HFFc6 (cell line): Measurements from ENCODE around the gene GNA15. TPM values are rescaled to one million over a fixed set of nuclear protein-coding genes. Genes with fewer than 3 reads are reported as not detected.
A peak's percentile ranks its signal among the peaks of the same experiment; 100 is the strongest.

Experiments used
- DNase-seq: peaks from one replicate; pipeline ENCODE4 v3.0.0-alpha.2; 2018
- H3K27ac Mint-ChIP-seq: 2 replicates; pipeline ENCODE4 v1.8.0; 2020; ENCODE audit warnings: mild to moderate bottlenecking, mixed read lengths
- H3K27me3 Mint-ChIP-seq: 2 replicates; pipeline ENCODE4 v1.8.0; 2021; ENCODE audit warnings: mild to moderate bottlenecking, moderate library complexity, mixed read lengths; ENCODE audit not compliant: insufficient read depth
- H3K36me3 Mint-ChIP-seq: 2 replicates; pipeline ENCODE4 v1.8.0; 2021; ENCODE audit warnings: low read depth, mixed read lengths
- H3K4me1 Mint-ChIP-seq: 2 replicates; pipeline ENCODE4 v1.8.0; 2020; ENCODE audit warnings: low read depth, mixed read lengths
- H3K4me3 Mint-ChIP-seq: 2 replicates; pipeline ENCODE4 v1.8.0; 2020; ENCODE audit warnings: mild to moderate bottlenecking, moderate library complexity, mixed read lengths
- H3K9me3 Mint-ChIP-seq: 2 replicates; pipeline ENCODE4 v1.8.0; 2020; ENCODE audit warnings: mild to moderate bottlenecking, mixed read lengths
- CTCF ChIP-seq: fragments of 200-600 bp; sonication (generic); IDR thresholded peaks from 2 replicates; pipeline ENCODE4 v1.5.0; 2021; ENCODE audit warnings: antibody characterized with exemption, mild to moderate bottlenecking
- total RNA-seq, 6 experiments: library from RNA; stranded (reverse); fragmentation: NEBNext Ultra II Directional; extraction: Animal tissue kit (Norgen Biotek cat#: 25700); gene quantifications; 2 replicates in 1 of 6; 3 replicates in 5 of 6; pipeline ENCODE4 v1.2.3, GENCODE V29; 2021

The GNA15 gene
- total RNA-seq, 6 experiments from 2014 or later: not detected

- Mint-ChIP-seq H3K27me3 (peaks cover 2% of the 10 kb centered on the region; the same call in 1 of the 2 replicates), H3K27ac (peak within 1 kb of the TSS; percentile 90), H3K4me1 (peaks cover 21% of the 10 kb centered on the region), H3K36me3 (no peaks in the 10 kb centered on the region), H3K4me3 (peak within 1 kb of the TSS; percentile 99), H3K9me3 (no peaks in the 10 kb centered on the region)
- TF ChIP-seq CTCF: no peak
- peak; percentile 90 for DNase-seq
These were observed 49.8 kb downstream of the GNA15 start, which contains the start of gene NCLN for GRCh38 chr19:3185461-3186159. Gene NCLN, plus strand, starts transcription at chr19:3185930. Its CDS starts 101 bp downstream, at chr19:3186031.

GRCh38 chr19:3186160-3186688 is 50.4 kb downstream of the GNA15 start:
- TF ChIP-seq CTCF: no peak
- no peaks in the 10 kb centered on the region for H3K9me3 Mint-ChIP-seq
- DNase-seq: no peak
- peak overlapping the region; percentile 90 for H3K27ac Mint-ChIP-seq
- peak overlapping the region; percentile 99 for H3K4me3 Mint-ChIP-seq
- no peaks in the 10 kb centered on the region; the same call in 1 of the 2 replicates for H3K27me3 Mint-ChIP-seq
- peaks cover 21% of the 10 kb centered on the region for H3K4me1 Mint-ChIP-seq
- no peaks in the 10 kb centered on the region for H3K36me3 Mint-ChIP-seq

GRCh38 chr19:3186891-3187661 is 51.2 kb downstream of the GNA15 start:
- peak overlapping the region; percentile 99 for H3K4me3 Mint-ChIP-seq
- no peaks in the 10 kb centered on the region for H3K9me3 Mint-ChIP-seq
- H3K27ac Mint-ChIP-seq: peak overlapping the region; percentile 90
- no peak for DNase-seq
- no peaks in the 10 kb centered on the region for H3K27me3 Mint-ChIP-seq
- no peak for TF ChIP-seq CTCF
- no peaks in the 10 kb centered on the region for H3K36me3 Mint-ChIP-seq
- H3K4me1 Mint-ChIP-seq: peaks cover 21% of the 10 kb centered on the region

- Mint-ChIP-seq H3K27me3 (no peaks in the 10 kb centered on the region), H3K4me3 (peak overlapping the region; percentile 99), H3K36me3 (no peaks in the 10 kb centered on the region), H3K9me3 (no peaks in the 10 kb centered on the region), H3K4me1 (peaks cover 21% of the 10 kb centered on the region), H3K27ac (no peak overlapping the region)
- DNase-seq: no peak
- TF ChIP-seq CTCF: no peak
These were observed 52.1 kb downstream of the GNA15 start for GRCh38 chr19:3187662-3188511.
